Esophagus muscularis mucosa (tissue), 4 donors: ENCODE data around the gene TBCC. TPM values are rescaled to one million over a fixed set of nuclear protein-coding genes. Genes with fewer than 3 reads are reported as not detected.

Experiments used
- DNase-seq: peaks from one replicate; pipeline ENCODE4 v3.0.0-alpha.2; 2017; ENCODE audit errors: extremely low spot score
- H3K27ac ChIP-seq, 4 donors: fragments of 200-600 bp; sonication (generic); replicated peaks in 1 of 4; 1 replicate in 3 of 4; 2 replicates in 1 of 4; pipeline ENCODE4 v1.5.1; 2016 to 2019; ENCODE audit warnings: mild to moderate bottlenecking in 1 of 4
- H3K27me3 ChIP-seq, 4 donors: fragments of 200-600 bp; sonication (generic); one replicate each; pipeline versions ENCODE4 v1.5.1 to v1.6.0; 2016 to 2019
- H3K36me3 ChIP-seq, 4 donors: fragments of 200-600 bp; sonication (generic); one replicate each; pipeline ENCODE4 v1.5.1; 2016 to 2019
- H3K4me1 ChIP-seq, 4 donors: fragments of 200-600 bp; sonication (generic); one replicate each; pipeline ENCODE4 v1.5.1; 2016 to 2019
- H3K4me3 ChIP-seq, 4 donors: fragments of 200-600 bp; sonication (generic); 1 replicate in 2 of 4; 2 replicates in 2 of 4; pipeline ENCODE4 v1.5.1; 2016 to 2019; ENCODE audit warnings: mild to moderate bottlenecking in 4 of 4, moderate library complexity in 1 of 4
- H3K9me3 ChIP-seq, 4 donors: fragments of 200-600 bp; sonication (generic); 1 replicate in 3 of 4; 2 replicates in 1 of 4; pipeline ENCODE4 v1.5.1; 2016 to 2019
- CTCF ChIP-seq, 3 experiments: fragments of 200-600 bp in 2 of 3; fragments of 450-650 bp in 1 of 3; sonication (generic) in 2 of 3; IDR thresholded peaks; one replicate each; pipeline ENCODE4 v1.5.1; 2017 to 2019; ENCODE audit warnings: antibody characterized with exemption in 3 of 3, mild to moderate bottlenecking in 2 of 3, moderate library complexity in 1 of 3
- EP300 ChIP-seq: sonication (generic); formaldehyde crosslinking; IDR thresholded peaks from one replicate; pipeline ENCODE4 v1.6.1; 2017; ENCODE audit warnings: antibody characterized with exemption
- POLR2A ChIP-seq: fragments of 450-650 bp; IDR thresholded peaks from one replicate; pipeline ENCODE4 v1.6.1; 2017; ENCODE audit warnings: antibody characterized with exemption, moderate library complexity, mild to moderate bottlenecking, low read depth
- POLR2AphosphoS5 ChIP-seq, 2 donors: sonication (generic); formaldehyde crosslinking; IDR thresholded peaks; one replicate each; pipeline ENCODE4 v1.6.1; 2017; ENCODE audit warnings: antibody characterized with exemption in 2 of 2
- WGBS: methylation state at CpG from one replicate; pipeline ENCODE4 v1.1.5; 2018; 5-methylcytosine and 5-hydroxymethylcytosine counted together
- intact Hi-C: fragments of 100-400 bp; cut with DNase I; formaldehyde crosslinking; loops from one replicate; pipeline ENCODE4 v1.15.1; 2023
- total RNA-seq, 4 donors: library from RNA; depleted of rRNA; stranded (reverse); fragments of >200 nt; gene quantifications; one replicate each; pipeline versions ENCODE4 v1.1.0 to v1.2.1, GENCODE V29; 2016

Gene TBCC
- total RNA-seq, 4 donors from 2014 or later, result 33.2 to 41.9 (median 38.5) TPM

GRCh38 chr6:42774201-42774600 is 28.3 kb upstream of the TBCC start:
- Histone ChIP-seq H3K27me3 (no peaks in the 10 kb centered on the region), H3K27ac (no peak overlapping the region), H3K9me3 (no peaks in the 10 kb centered on the region), H3K36me3 (no peaks in the 10 kb centered on the region), H3K4me3 (no peak overlapping the region), H3K4me1 (peaks cover 0 to 21% (median 7%) of the 10 kb centered on the region in 4 donors)
- WGBS, result 95% methylated on average over 4 of the region's 4 CpGs
- DNase-seq, result no peak
- intact Hi-C loops, result no loop called here
- no peak for TF ChIP-seq POLR2A
- no peak for TF ChIP-seq CTCF (IDR thresholded peaks at IDR 0.05)
- no peak for TF ChIP-seq POLR2AphosphoS5 (IDR thresholded peaks at IDR 0.05)
- no peak for TF ChIP-seq EP300

GRCh38 chr6:42771741-42772100 is 25.8 kb upstream of the TBCC start:
- Histone ChIP-seq H3K9me3 (no peaks in the 10 kb centered on the region), H3K4me1 (peaks cover 0 to 11% (median 7%) of the 10 kb centered on the region in 4 donors), H3K27me3 (no peaks in the 10 kb centered on the region), H3K27ac (no peak overlapping the region), H3K4me3 (no peak overlapping the region), H3K36me3 (no peaks in the 10 kb centered on the region)
- no peak for TF ChIP-seq CTCF (IDR thresholded peaks at IDR 0.05)
- no peak for TF ChIP-seq POLR2AphosphoS5 (IDR thresholded peaks at IDR 0.05)
- TF ChIP-seq POLR2A, result no peak
- no peak for TF ChIP-seq EP300
- intact Hi-C loops, result no loop called here
- DNase-seq, result no peak
- 60% methylated on average over 3 of the region's 3 CpGs for WGBS

- H3K4me1 ChIP-seq, result peaks cover 0 to 11% (median 7%) of the 10 kb centered on the region in 4 donors
- H3K27me3 ChIP-seq, result no peaks in the 10 kb centered on the region
- no peak overlapping the region for H3K27ac ChIP-seq
- TF ChIP-seq CTCF (IDR thresholded peaks at IDR 0.05) (no peak), POLR2A (no peak), POLR2AphosphoS5 (IDR thresholded peaks at IDR 0.05) (no peak), EP300 (no peak)
- H3K9me3 ChIP-seq, result no peaks in the 10 kb centered on the region
- H3K4me3 ChIP-seq, result no peak overlapping the region
- no peaks in the 10 kb centered on the region for H3K36me3 ChIP-seq
- DNase-seq, result no peak
- 92% methylated on average over 2 of the region's 2 CpGs for WGBS
- intact Hi-C loops, result no loop called here
Measured at GRCh38 chr6:42769836-42770235, 23.9 kb upstream of the TBCC start.

- H3K4me3 ChIP-seq, result no peak overlapping the region
- 98% methylated on average over 3 of the region's 4 CpGs for WGBS
- H3K36me3 ChIP-seq, result no peaks in the 10 kb centered on the region
- H3K9me3 ChIP-seq, result no peaks in the 10 kb centered on the region
- H3K27ac ChIP-seq, result no peak overlapping the region
- no peaks in the 10 kb centered on the region for H3K27me3 ChIP-seq
- DNase-seq, result no peak
- intact Hi-C loops, result no loop called here
- TF ChIP-seq POLR2A (no peak), POLR2AphosphoS5 (IDR thresholded peaks at IDR 0.05) (no peak), EP300 (no peak)
- H3K4me1 ChIP-seq, result peaks cover 0 to 11% (median 7%) of the 10 kb centered on the region in 4 donors
Measured at GRCh38 chr6:42769051-42769450, 23.1 kb upstream of the TBCC start.

GRCh38 chr6:42766163-42766670 is 20.3 kb upstream of the TBCC start:
- Histone ChIP-seq H3K4me3 (no peak overlapping the region), H3K27ac (no peak overlapping the region), H3K4me1 (peaks cover 0 to 7% (median 4%) of the 10 kb centered on the region in 4 donors), H3K9me3 (no peaks in the 10 kb centered on the region), H3K27me3 (no peaks in the 10 kb centered on the region), H3K36me3 (peaks cover 0 to under 1% (median 0%) of the 10 kb centered on the region in 4 donors)
- intact Hi-C loops, result no loop called here
- no peak for DNase-seq
- TF ChIP-seq POLR2AphosphoS5 (IDR thresholded peaks at IDR 0.05) (no peak), POLR2A (no peak), CTCF (IDR thresholded peaks at IDR 0.05) (no peak), EP300 (no peak)
- 99% methylated on average over 5 of the region's 5 CpGs for WGBS
